ENCODE results near the gene CPNE5.

The CPNE5 gene

GRCh38 chr6:36735110-36736071 lies 103.9 kb downstream of the CPNE5 start:
- Histone ChIP-seq H3K9me3 (no peaks in the 10 kb centered on the region), H3K27ac (peak overlapping the region; percentile 51)
- TF ChIP-seq CTCF (IDR thresholded peaks at IDR 0.05) = no peak

GRCh38 chr6:36734486-36735060 lies 104.7 kb downstream of the CPNE5 start:
- TF ChIP-seq CTCF (IDR thresholded peaks at IDR 0.05) = no peak
- H3K27me3 ChIP-seq = no peaks in the 10 kb centered on the region
- peak overlapping the region in 1 of 2 experiments; percentile 49 for H3K4me3 ChIP-seq (ENCODE audit: low read depth in 1 of 2, low read length in 1 of 2)
- H3K4me1 ChIP-seq (ENCODE audit: control insufficient read depth in 1 of 2, insufficient read depth in 1 of 2, low read depth in 1 of 2, low read length in 1 of 2) = peaks cover 15 to 16% of the 10 kb centered on the region in 2 experiments
- H3K27ac ChIP-seq = peak overlapping the region; percentile 51
- H3K36me3 ChIP-seq = peaks cover 41% of the 10 kb centered on the region
- H3K9me3 ChIP-seq = no peaks in the 10 kb centered on the region

More at GRCh38 chr6:36735110-36736071, 103.9 kb downstream of the CPNE5 start:
- H3K36me3 ChIP-seq = peaks cover 33% of the 10 kb centered on the region
- peaks cover 15 to 16% of the 10 kb centered on the region in 2 experiments for H3K4me1 ChIP-seq (ENCODE audit: control insufficient read depth in 1 of 2, insufficient read depth in 1 of 2, low read depth in 1 of 2, low read length in 1 of 2)
- no peaks in the 10 kb centered on the region for H3K27me3 ChIP-seq
- H3K4me3 ChIP-seq (ENCODE audit: low read depth in 1 of 2, low read length in 1 of 2) = peak overlapping the region in 1 of 2 experiments; percentile 49

DNA sequence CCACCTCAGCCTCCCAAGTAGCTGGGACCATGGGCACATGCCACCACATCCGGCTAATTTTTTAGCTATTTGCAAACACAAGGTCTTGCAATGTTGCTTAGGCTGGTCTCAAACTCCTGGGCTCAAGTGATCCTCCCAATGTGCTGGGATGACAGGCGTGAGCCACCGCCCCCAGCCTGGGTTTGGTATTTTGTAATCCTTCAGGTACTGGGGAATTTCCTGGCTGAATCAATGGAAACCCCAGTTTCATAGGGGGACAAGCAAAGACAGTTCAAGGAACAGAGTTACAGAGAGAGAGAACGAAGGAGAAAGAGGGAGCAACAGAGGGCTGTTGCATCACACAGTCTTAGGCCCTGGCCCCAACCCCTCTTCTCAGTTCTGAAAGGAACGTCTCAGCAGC lies 105.9 kb downstream of the CPNE5 start:
- peaks cover 48% of the 10 kb centered on the region for H3K36me3 ChIP-seq
- H3K27ac ChIP-seq = peak overlapping the region; percentile 13
- H3K27me3 ChIP-seq = no peaks in the 10 kb centered on the region
- peaks cover 16 to 17% of the 10 kb centered on the region in 2 experiments for H3K4me1 ChIP-seq (ENCODE audit: control insufficient read depth in 1 of 2, insufficient read depth in 1 of 2, low read depth in 1 of 2, low read length in 1 of 2)
- H3K9me3 ChIP-seq = no peaks in the 10 kb centered on the region
- H3K4me3 ChIP-seq (ENCODE audit: low read depth in 1 of 2, low read length in 1 of 2) = no peak overlapping the region
- TF ChIP-seq CTCF (IDR thresholded peaks at IDR 0.05) = no peak

GRCh38 chr6:36731622-36732310 lies 107.5 kb downstream of the CPNE5 start:
- Histone ChIP-seq H3K4me3 (ENCODE audit: low read depth in 1 of 2, low read length in 1 of 2) (no peak overlapping the region), H3K4me1 (ENCODE audit: control insufficient read depth in 1 of 2, insufficient read depth in 1 of 2, low read depth in 1 of 2, low read length in 1 of 2) (peaks cover 28 to 30% of the 10 kb centered on the region in 2 experiments), H3K27me3 (no peaks in the 10 kb centered on the region), H3K27ac (no peak overlapping the region), H3K9me3 (no peaks in the 10 kb centered on the region), H3K36me3 (peaks cover 50% of the 10 kb centered on the region)
- TF ChIP-seq CTCF (IDR thresholded peaks at IDR 0.05) = no peak

Measured in neutrophil (primary cell).